CD4-positive, CD25-positive, alpha-beta regulatory T cell (primary cell): Measurements from ENCODE around the gene NECAB3. TPM values are rescaled to one million over a fixed set of nuclear protein-coding genes. Genes with fewer than 3 reads are reported as not detected.

Experiments
- ATAC-seq, 2 donors: fragments of 150-1000 bp; cut with Tn5 transposase; one replicate each; pipeline ENCODE4 v1.10.0; 2021; ENCODE audit warnings: low read depth in 2 of 2, moderate number of reproducible peaks in 2 of 2, moderate library complexity in 1 of 2
- DNase-seq, 3 donors: peaks; one replicate each; pipeline versions ENCODE4 v3.0.0 to v3.0.0-alpha.2; 2012 to 2022; ENCODE audit warnings: mixed read lengths in 1 of 3
- H3K27ac ChIP-seq: one replicate; pipeline ENCODE4 v1.7.0; 2013; ENCODE audit warnings: mild to moderate bottlenecking, low read length; ENCODE audit not compliant: insufficient read depth, poor library complexity, severe bottlenecking
- H3K27me3 ChIP-seq: one replicate; pipeline ENCODE4 v1.7.0; 2013; ENCODE audit warnings: low read length; ENCODE audit not compliant: control insufficient read depth, insufficient read depth
- H3K36me3 ChIP-seq: one replicate; pipeline ENCODE4 v1.7.0; 2013; ENCODE audit warnings: mild to moderate bottlenecking, low read length, moderate library complexity; ENCODE audit not compliant: control insufficient read depth, insufficient read depth
- H3K4me1 ChIP-seq: 2 replicates; pipeline ENCODE4 v1.7.0; 2013; ENCODE audit warnings: mild to moderate bottlenecking, low read length; ENCODE audit not compliant: insufficient read depth, control insufficient read depth, poor library complexity, severe bottlenecking
- H3K4me3 ChIP-seq: one replicate; pipeline ENCODE4 v1.7.0; 2013; ENCODE audit warnings: low read depth, mild to moderate bottlenecking, low read length, moderate library complexity
- H3K9me3 ChIP-seq, 2 experiments: 1 replicate in 1 of 2; 2 replicates in 1 of 2; pipeline ENCODE4 v1.7.0; 2013; ENCODE audit warnings: low read length in 2 of 2, mild to moderate bottlenecking in 1 of 2, moderate library complexity in 1 of 2; ENCODE audit not compliant: control insufficient read depth in 2 of 2
- H3K27ac Mint-ChIP-seq, 3 donors: one replicate each; pipeline ENCODE4 v1.8.0; 2020 to 2022; ENCODE audit warnings: mild to moderate bottlenecking in 3 of 3, mixed read lengths in 3 of 3, moderate library complexity in 2 of 3
- H3K27me3 Mint-ChIP-seq: one replicate; pipeline ENCODE4 v1.8.0; 2022; ENCODE audit warnings: mild to moderate bottlenecking, mixed read lengths
- H3K36me3 Mint-ChIP-seq: one replicate; pipeline ENCODE4 v1.8.0; 2020; ENCODE audit warnings: mixed read lengths
- H3K4me1 Mint-ChIP-seq, 4 donors: one replicate each; pipeline ENCODE4 v1.8.0; 2020 to 2022; ENCODE audit warnings: mixed read lengths in 4 of 4, mild to moderate bottlenecking in 1 of 4
- H3K4me3 Mint-ChIP-seq, 4 donors: one replicate each; pipeline ENCODE4 v1.8.0; 2020 to 2022; ENCODE audit warnings: mild to moderate bottlenecking in 4 of 4, mixed read lengths in 4 of 4, moderate library complexity in 3 of 4
- H3K9me3 Mint-ChIP-seq, 7 donors: one replicate each; pipeline ENCODE4 v1.8.0; 2020 to 2022; ENCODE audit warnings: mixed read lengths in 7 of 7, mild to moderate bottlenecking in 3 of 7, moderate library complexity in 2 of 7
- polyA plus RNA-seq, 4 donors: library from polyadenylated mRNA; unstranded; fragments of 300-500 nt; fragmentation: Illumina TruSeq; gene quantifications; one replicate each; pipeline ENCODE4 v1.2.3, GENCODE V29; 2021
- total RNA-seq: library from RNA; stranded (reverse); gene quantifications from one replicate; pipeline ENCODE4 v1.2.3, GENCODE V29; 2022

NECAB3 gene
- total and polyA plus RNA-seq, 5 donors from 2014 or later = 3.0 to 15.6 (median 4.2) TPM

GRCh38 chr20:33680686-33681085 is 6.5 kb upstream of the NECAB3 start:
- Histone ChIP-seq H3K9me3 (no peaks in the 10 kb centered on the region), H3K27ac (no peak overlapping the region), H3K4me1 (peaks cover 37% of the 10 kb centered on the region), H3K4me3 (no peak overlapping the region), H3K27me3 (no peaks in the 10 kb centered on the region), H3K36me3 (no peaks in the 10 kb centered on the region)
- Mint-ChIP-seq H3K4me3 (peak overlapping the region in 3 of 4 donors; percentile 39 to 73 (median 52)), H3K27me3 (no peaks in the 10 kb centered on the region), H3K27ac (peak overlapping the region; percentile 54 to 73 (median 56)), H3K4me1 (peaks cover 5 to 54% (median 30%) of the 10 kb centered on the region in 4 donors), H3K9me3 (no peaks in the 10 kb centered on the region), H3K36me3 (no peaks in the 10 kb centered on the region)
- DNase-seq = no peak
- ATAC-seq = no peak

DNA sequence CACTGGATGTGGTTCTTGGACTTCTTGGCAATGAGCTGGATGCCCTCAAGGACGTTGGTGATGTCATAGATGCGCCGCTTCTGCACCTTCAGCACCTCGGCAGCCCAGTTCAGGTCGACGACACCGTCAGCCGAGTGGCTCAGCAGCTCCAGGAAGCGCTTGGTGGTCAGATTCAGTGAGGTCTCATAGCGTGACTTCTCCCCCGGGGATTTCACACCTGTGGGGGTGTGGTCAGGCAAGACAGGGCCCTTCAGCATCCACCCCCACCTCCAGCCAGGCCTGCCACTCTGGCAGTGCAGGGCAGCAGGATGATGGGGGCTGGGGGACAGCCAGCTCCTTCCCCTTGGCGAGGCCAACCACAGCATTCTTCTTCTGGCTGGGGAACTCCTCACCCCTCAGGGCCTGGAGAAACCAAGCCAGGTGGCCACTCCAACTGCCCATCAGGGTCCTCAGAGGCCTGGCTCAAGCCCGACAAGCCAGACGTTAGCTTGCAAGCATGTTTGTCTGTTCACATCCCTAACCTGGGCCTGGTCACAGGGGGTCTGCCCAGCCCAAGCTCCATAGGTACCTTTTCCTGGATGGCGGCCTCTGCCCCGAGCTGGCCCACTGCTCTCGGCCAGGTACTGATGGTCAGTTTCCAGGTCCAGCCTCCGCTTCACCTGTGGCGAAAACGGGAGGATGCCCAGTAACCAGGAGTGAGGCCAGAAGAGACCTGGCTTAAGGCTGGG is 5.7 kb upstream of the NECAB3 start:
- Histone ChIP-seq H3K4me3 (peak overlapping the region; percentile 37), H3K36me3 (no peaks in the 10 kb centered on the region), H3K4me1 (peaks cover 30% of the 10 kb centered on the region), H3K27ac (peak overlapping the region; percentile 63), H3K9me3 (no peaks in the 10 kb centered on the region), H3K27me3 (no peaks in the 10 kb centered on the region)
- DNase-seq = peak in 2 of 3 donors; percentile 35 to 83
- Mint-ChIP-seq H3K4me1 (peaks cover 9 to 54% (median 29%) of the 10 kb centered on the region in 4 donors), H3K4me3 (peak overlapping the region in 3 of 4 donors; percentile 36 to 80 (median 45)), H3K36me3 (no peaks in the 10 kb centered on the region), H3K27ac (peak overlapping the region; percentile 86 to 98 (median 88)), H3K27me3 (no peaks in the 10 kb centered on the region), H3K9me3 (no peaks in the 10 kb centered on the region)
- ATAC-seq = peak; percentile 43 to 58

- Mint-ChIP-seq H3K27me3 (no peaks in the 10 kb centered on the region), H3K9me3 (no peaks in the 10 kb centered on the region), H3K27ac (peak overlapping the region; percentile 86 to 98 (median 88)), H3K36me3 (no peaks in the 10 kb centered on the region), H3K4me3 (peak overlapping the region in 3 of 4 donors; percentile 45 to 85 (median 68)), H3K4me1 (peaks cover 10 to 59% (median 27%) of the 10 kb centered on the region in 4 donors)
- Histone ChIP-seq H3K9me3 (no peaks in the 10 kb centered on the region), H3K36me3 (no peaks in the 10 kb centered on the region), H3K4me3 (peak overlapping the region; percentile 41), H3K27ac (peak overlapping the region; percentile 63), H3K4me1 (peaks cover 39% of the 10 kb centered on the region), H3K27me3 (no peaks in the 10 kb centered on the region)
- DNase-seq (no peak), ATAC-seq (no peak)
Measured at GRCh38 chr20:33677991-33678702, 3.9 kb upstream of the NECAB3 start.

GRCh38 chr20:33676652-33677645 is 2.7 kb upstream of the NECAB3 start:
- peaks cover 48% of the 10 kb centered on the region for H3K4me1 ChIP-seq
- H3K4me3 ChIP-seq = no peak overlapping the region
- no peaks in the 10 kb centered on the region for H3K36me3 ChIP-seq
- Mint-ChIP-seq H3K4me3 (peak overlapping the region in 1 of 4 donors; percentile 52), H3K9me3 (no peaks in the 10 kb centered on the region), H3K36me3 (no peaks in the 10 kb centered on the region), H3K27ac (peak overlapping the region in 2 of 3 donors; percentile 32 to 55), H3K27me3 (no peaks in the 10 kb centered on the region), H3K4me1 (peaks cover 10 to 63% (median 29%) of the 10 kb centered on the region in 4 donors)
- no peaks in the 10 kb centered on the region for H3K9me3 ChIP-seq
- no peak for ATAC-seq
- no peaks in the 10 kb centered on the region for H3K27me3 ChIP-seq
- no peak for DNase-seq
- H3K27ac ChIP-seq = no peak overlapping the region

GRCh38 chr20:33676121-33676520 is 1.9 kb upstream of the NECAB3 start:
- no peaks in the 10 kb centered on the region for H3K27me3 Mint-ChIP-seq
- Histone ChIP-seq H3K36me3 (no peaks in the 10 kb centered on the region), H3K9me3 (no peaks in the 10 kb centered on the region), H3K27me3 (no peaks in the 10 kb centered on the region), H3K4me1 (peaks cover 48% of the 10 kb centered on the region), H3K4me3 (no peak overlapping the region), H3K27ac (no peak overlapping the region)
- H3K9me3 Mint-ChIP-seq = no peaks in the 10 kb centered on the region
- H3K27ac Mint-ChIP-seq = no peak overlapping the region
- no peaks in the 10 kb centered on the region for H3K36me3 Mint-ChIP-seq
- DNase-seq (no peak), ATAC-seq (no peak)
- peak overlapping the region in 2 of 4 donors; percentile 15 to 16 for H3K4me3 Mint-ChIP-seq
- peaks cover 10 to 60% (median 25%) of the 10 kb centered on the region in 4 donors for H3K4me1 Mint-ChIP-seq

DNA sequence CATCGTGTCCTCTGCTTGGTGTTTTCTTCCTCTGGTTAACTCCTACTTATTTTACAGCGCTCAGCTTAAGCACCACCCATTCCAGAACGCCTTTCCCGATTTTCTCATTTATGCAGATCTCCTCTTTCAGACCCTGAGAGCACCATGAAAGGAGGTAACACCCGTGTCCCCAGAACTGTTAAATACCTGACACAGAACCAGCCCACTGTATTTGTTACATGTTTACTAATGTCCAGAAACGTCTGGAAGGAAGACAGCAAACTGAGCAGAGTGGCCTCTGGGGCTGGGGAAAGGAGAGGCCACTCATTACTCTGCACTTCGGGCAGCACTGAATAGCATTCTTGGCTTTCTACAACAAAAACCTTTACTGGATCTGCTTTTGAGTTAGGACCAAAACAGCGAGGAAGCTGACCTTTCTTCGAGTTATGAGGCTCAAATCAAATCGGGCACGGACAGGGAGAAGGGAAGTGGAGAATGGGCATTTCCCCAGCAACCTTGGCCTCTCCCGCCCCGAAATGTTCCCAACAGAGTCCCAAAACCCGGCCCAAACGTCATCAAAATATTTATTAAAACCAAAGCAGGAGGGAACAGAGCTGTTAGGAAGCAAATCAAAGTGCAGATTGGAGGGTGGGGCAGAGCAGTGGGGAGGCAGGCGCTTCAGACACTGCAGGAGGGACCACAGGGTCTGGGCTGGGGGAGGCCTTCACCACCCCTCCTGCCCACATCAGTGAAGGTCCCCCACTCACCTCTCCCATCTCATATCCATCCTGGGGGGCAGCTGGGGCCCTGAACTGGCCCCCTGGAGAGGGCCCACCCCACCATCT is 1.1 kb upstream of the NECAB3 start:
- no peaks in the 10 kb centered on the region for H3K36me3 Mint-ChIP-seq
- Histone ChIP-seq H3K27me3 (no peaks in the 10 kb centered on the region), H3K4me3 (no peak overlapping the region), H3K27ac (peak overlapping the region; percentile 7), H3K36me3 (no peaks in the 10 kb centered on the region), H3K4me1 (peaks cover 48% of the 10 kb centered on the region), H3K9me3 (no peaks in the 10 kb centered on the region)
- DNase-seq (no peak), ATAC-seq (no peak)
- H3K27ac Mint-ChIP-seq = peak overlapping the region in 2 of 3 donors; percentile 72 to 94
- peak overlapping the region; percentile 84 to 88 (median 84) for H3K4me3 Mint-ChIP-seq
- H3K9me3 Mint-ChIP-seq = no peaks in the 10 kb centered on the region
- no peaks in the 10 kb centered on the region for H3K27me3 Mint-ChIP-seq
- peaks cover 10 to 59% (median 23%) of the 10 kb centered on the region in 4 donors for H3K4me1 Mint-ChIP-seq
